ENCODE measurements around the gene MPP3.

Gene MPP3

GRCh38 chr17:43860927-43861622 lies 28.1 kb upstream of the MPP3 start:
- in situ Hi-C loops (cut with MboI; ENCODE audit: low sequenced_read_pairs, unreplicated experiment) = no loop called here
- DNase-seq (ENCODE audit: low spot score) = no peak

GRCh38 chr17:43860077-43860725 lies 27.3 kb upstream of the MPP3 start:
- no peak for DNase-seq (ENCODE audit: low spot score)
- no peak for TF ChIP-seq CTCF (IDR thresholded peaks at IDR 0.05; ENCODE audit: borderline replicate concordance, control extremely low read depth, extremely low read depth, insufficient read depth, missing control alignments)
- in situ Hi-C loops (cut with MboI; ENCODE audit: low sequenced_read_pairs, unreplicated experiment) = no loop called here

More at GRCh38 chr17:43860927-43861622, 28.1 kb upstream of the MPP3 start:
- TF ChIP-seq CTCF (IDR thresholded peaks at IDR 0.05; ENCODE audit: borderline replicate concordance, control extremely low read depth, extremely low read depth, insufficient read depth, missing control alignments) = no peak

GRCh38 chr17:43857957-43858600 lies 25.1 kb upstream of the MPP3 start:
- in situ Hi-C loops (cut with MboI; ENCODE audit: low sequenced_read_pairs, unreplicated experiment) = no loop called here
- no peak for DNase-seq (ENCODE audit: low spot score)
- no peak for TF ChIP-seq CTCF (IDR thresholded peaks at IDR 0.05; ENCODE audit: borderline replicate concordance, control extremely low read depth, extremely low read depth, insufficient read depth, missing control alignments)

- in situ Hi-C loops (cut with MboI; ENCODE audit: low sequenced_read_pairs, unreplicated experiment) = no loop called here
- DNase-seq (ENCODE audit: low spot score) = no peak
Measured at GRCh38 chr17:43857141-43857540, 24.2 kb upstream of the MPP3 start.

GRCh38 chr17:43856141-43856540 lies 23.2 kb upstream of the MPP3 start:
- in situ Hi-C loops (cut with MboI; ENCODE audit: low sequenced_read_pairs, unreplicated experiment) = no loop called here
- no peak for TF ChIP-seq CTCF (IDR thresholded peaks at IDR 0.05; ENCODE audit: borderline replicate concordance, control extremely low read depth, extremely low read depth, insufficient read depth, missing control alignments)
- DNase-seq (ENCODE audit: low spot score) = no peak

More at GRCh38 chr17:43857141-43857540, 24.2 kb upstream of the MPP3 start:
- TF ChIP-seq CTCF (IDR thresholded peaks at IDR 0.05; ENCODE audit: borderline replicate concordance, control extremely low read depth, extremely low read depth, insufficient read depth, missing control alignments) = no peak

GRCh38 chr17:43855061-43855460 lies 22.1 kb upstream of the MPP3 start:
- TF ChIP-seq CTCF (IDR thresholded peaks at IDR 0.05; ENCODE audit: borderline replicate concordance, control extremely low read depth, extremely low read depth, insufficient read depth, missing control alignments) = no peak
- no peak for DNase-seq (ENCODE audit: low spot score)
- in situ Hi-C loops (cut with MboI; ENCODE audit: low sequenced_read_pairs, unreplicated experiment) = no loop called here

Measured in GM13976 (cell line).